ENCODE data around the gene RGMA. TPM values are rescaled to one million over a fixed set of nuclear protein-coding genes. Genes with fewer than 3 reads are reported as not detected.

The RGMA gene
- total RNA-seq, 1 experiment from 2014 or later = 41.4 TPM

- Histone ChIP-seq H3K18ac (ENCODE audit: insufficient read length, low read depth, low read length) (no peak overlapping the region), H3T11ph (ENCODE audit: low read length) (no peak overlapping the region), H3K79me1 (ENCODE audit: insufficient read depth, low read depth, low read length, poor library complexity, severe bottlenecking) (no peaks in the 10 kb centered on the region), H2BK5ac (ENCODE audit: insufficient read length, low read length) (no peak overlapping the region), H3K27me3 (ENCODE audit: insufficient read depth, low read length) (no peaks in the 10 kb centered on the region; the same call in 1 of the 2 replicates), H3K9ac (ENCODE audit: extremely low read depth, insufficient read length, low read length) (no peak overlapping the region), H3K23ac (ENCODE audit: insufficient read length, low read depth, low read length) (no peak overlapping the region), H3K56ac (ENCODE audit: insufficient read length, low read depth, low read length) (no peak overlapping the region), H3K27ac (ENCODE audit: insufficient read length, low read depth, low read length) (no peak overlapping the region), H4K8ac (replicated peaks; ENCODE audit: insufficient read length, low read depth, low read length) (no peak overlapping the region), H3K4me1 (ENCODE audit: insufficient read depth, low read length) (no peaks in the 10 kb centered on the region), H2BK20ac (ENCODE audit: low read depth, low read length, poor library complexity, severe bottlenecking) (no peak overlapping the region), H4K5ac (ENCODE audit: insufficient read length, low read depth, low read length) (no peak overlapping the region), H2BK120ac (ENCODE audit: low read depth, low read length, poor library complexity, severe bottlenecking) (no peak overlapping the region), H2BK15ac (ENCODE audit: low read depth, low read length) (no peak overlapping the region), H3K4ac (ENCODE audit: low read depth, low read length) (no peak overlapping the region), H3K14ac (ENCODE audit: insufficient read depth, low read length) (no peak overlapping the region), H4K91ac (ENCODE audit: insufficient read length, low read depth, low read length) (no peak overlapping the region), H3K79me2 (ENCODE audit: insufficient read depth, low read length) (peaks cover 1% of the 10 kb centered on the region; the same call in 1 of the 2 replicates), H2AFZ (ENCODE audit: low read length) (no peak overlapping the region), H3K4me2 (ENCODE audit: insufficient read depth, insufficient read length, low read length) (no peak overlapping the region), H3K23me2 (ENCODE audit: insufficient read length, low read depth, low read length, poor library complexity, severe bottlenecking) (peaks cover 9% of the 10 kb centered on the region), H2BK12ac (ENCODE audit: insufficient read length, low read depth, low read length) (no peak overlapping the region), H2AK5ac (ENCODE audit: insufficient read length, low read length) (no peak overlapping the region), H4K20me1 (ENCODE audit: control insufficient read depth, insufficient read depth, insufficient read length) (no peaks in the 10 kb centered on the region), H3K9me3 (ENCODE audit: control insufficient read depth, low read depth, low read length) (no peaks in the 10 kb centered on the region)
- Mint-ChIP-seq H3K27ac (no peak overlapping the region), H3K9me3 (no peaks in the 10 kb centered on the region; a peak in 1 of 5 replicates), H3K27me3 (ENCODE audit: low read depth) (peaks cover 32% of the 10 kb centered on the region), H3K4me1 (peaks cover 46 to 52% of the 10 kb centered on the region in 2 experiments), H3K36me3 (ENCODE audit: insufficient read depth in 1 of 3, low read depth in 3 of 3) (peaks cover 0 to 11% (median 4%) of the 10 kb centered on the region in 3 experiments; a peak in 4 of 7 replicates), H3K4me3 (no peak overlapping the region)
- DNase-seq = no peak
- TF ChIP-seq, protein P1, sequence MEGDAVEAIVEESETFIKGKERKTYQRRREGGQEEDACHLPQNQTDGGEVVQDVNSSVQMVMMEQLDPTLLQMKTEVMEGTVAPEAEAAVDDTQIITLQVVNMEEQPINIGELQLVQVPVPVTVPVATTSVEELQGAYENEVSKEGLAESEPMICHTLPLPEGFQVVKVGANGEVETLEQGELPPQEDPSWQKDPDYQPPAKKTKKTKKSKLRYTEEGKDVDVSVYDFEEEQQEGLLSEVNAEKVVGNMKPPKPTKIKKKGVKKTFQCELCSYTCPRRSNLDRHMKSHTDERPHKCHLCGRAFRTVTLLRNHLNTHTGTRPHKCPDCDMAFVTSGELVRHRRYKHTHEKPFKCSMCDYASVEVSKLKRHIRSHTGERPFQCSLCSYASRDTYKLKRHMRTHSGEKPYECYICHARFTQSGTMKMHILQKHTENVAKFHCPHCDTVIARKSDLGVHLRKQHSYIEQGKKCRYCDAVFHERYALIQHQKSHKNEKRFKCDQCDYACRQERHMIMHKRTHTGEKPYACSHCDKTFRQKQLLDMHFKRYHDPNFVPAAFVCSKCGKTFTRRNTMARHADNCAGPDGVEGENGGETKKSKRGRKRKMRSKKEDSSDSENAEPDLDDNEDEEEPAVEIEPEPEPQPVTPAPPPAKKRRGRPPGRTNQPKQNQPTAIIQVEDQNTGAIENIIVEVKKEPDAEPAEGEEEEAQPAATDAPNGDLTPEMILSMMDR (conservative IDR thresholded peaks at IDR 0.05) = no peak
- no CpG with 5 or more reads among the region's 1 CpG for WGBS (ENCODE audit: extremely low coverage, insufficient read length, low lambda C conversion rate)
These were observed 12.8 kb downstream of the RGMA start for GRCh38 chr15:93076217-93076616.

Measured in H9 (cell line).